GM18502 (cell line): Measurements from ENCODE around the gene CASS4.

ENCODE experiments used
- ATAC-seq: cut with Tn5 transposase; IDR thresholded peaks from one replicate; pipeline ENCODE4 v1.9.1; 2021; ENCODE audit warnings: mild to moderate bottlenecking; ENCODE audit not compliant: unreplicated experiment, poor library complexity

CASS4 gene

DNA sequence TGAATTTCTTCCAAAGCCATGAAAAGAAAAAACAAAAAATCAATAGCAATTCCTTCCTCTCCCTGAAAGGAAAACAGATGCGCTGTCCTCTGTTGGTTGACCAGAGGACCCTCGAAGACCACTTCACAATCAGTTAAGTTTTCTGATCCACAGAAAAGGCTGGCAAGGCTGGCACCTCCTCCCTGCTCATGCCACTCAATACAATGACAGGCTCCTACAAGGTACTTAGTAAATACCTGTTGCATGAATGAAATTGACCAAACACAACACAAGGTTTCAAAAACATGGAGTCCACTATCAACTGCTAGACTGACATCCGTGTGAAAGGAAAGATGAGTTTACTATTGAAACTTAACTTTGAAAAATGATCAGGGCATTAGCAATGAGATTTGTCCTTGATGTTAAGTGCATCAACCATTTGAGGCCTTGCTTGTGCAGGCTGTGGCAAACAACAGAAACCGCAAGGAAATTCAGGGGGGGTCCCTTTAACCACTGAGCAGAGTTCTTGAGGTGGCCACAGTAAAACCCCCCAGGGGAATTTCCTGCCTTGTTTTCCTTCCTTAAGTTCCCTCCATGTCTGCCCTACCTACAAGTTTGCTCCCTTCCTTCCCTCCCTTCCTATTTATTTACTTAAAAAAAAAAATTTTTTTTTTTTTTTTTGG is 28.4 kb downstream of the CASS4 start:
- ATAC-seq = peak; percentile 74

DNA sequence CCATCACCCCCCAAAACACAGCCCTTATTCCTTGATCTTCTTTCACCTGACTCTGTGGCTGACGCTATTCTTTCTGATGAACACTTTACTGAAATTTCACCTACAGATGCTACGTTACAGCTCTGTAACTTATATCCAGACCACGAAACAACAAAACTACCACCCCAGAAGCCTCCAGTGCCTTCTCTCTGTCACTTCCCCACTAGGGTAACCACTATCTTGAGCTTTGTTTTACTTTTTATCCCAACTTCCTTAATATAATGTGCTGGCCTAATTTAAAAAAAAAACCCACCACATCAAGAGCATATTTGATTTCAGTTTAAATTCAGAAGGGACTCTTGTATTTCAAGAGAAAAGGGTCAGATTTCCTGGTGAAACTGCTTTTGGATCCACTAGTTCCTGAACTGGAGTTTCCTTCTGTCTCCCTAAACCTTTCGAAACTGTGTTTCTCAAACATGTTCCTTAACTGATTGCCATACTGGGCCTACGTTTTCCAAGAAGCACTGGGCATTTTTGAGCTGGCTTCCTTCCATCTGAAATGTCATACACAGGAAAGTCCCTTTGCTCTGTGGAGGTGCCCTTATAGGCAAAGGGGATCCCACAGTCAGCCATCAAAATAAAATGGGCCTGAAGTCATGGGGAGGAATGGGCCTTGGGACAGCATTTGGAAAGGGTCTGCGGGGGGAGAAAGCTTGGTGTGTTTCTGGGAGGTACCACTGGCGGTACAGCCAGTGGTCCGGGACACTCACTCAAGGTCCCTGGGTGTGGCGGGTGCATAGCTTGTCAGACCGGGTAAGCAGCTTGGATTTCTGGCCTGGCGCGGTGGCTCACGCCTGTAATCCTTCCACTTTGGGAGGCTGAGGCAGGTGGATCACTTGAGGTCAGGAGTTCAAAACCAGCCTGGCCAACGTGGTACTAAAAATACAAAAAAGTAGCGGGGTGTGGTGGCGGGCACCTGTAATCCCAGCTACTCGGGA is 30.6 kb downstream of the CASS4 start:
- no peak for ATAC-seq

DNA sequence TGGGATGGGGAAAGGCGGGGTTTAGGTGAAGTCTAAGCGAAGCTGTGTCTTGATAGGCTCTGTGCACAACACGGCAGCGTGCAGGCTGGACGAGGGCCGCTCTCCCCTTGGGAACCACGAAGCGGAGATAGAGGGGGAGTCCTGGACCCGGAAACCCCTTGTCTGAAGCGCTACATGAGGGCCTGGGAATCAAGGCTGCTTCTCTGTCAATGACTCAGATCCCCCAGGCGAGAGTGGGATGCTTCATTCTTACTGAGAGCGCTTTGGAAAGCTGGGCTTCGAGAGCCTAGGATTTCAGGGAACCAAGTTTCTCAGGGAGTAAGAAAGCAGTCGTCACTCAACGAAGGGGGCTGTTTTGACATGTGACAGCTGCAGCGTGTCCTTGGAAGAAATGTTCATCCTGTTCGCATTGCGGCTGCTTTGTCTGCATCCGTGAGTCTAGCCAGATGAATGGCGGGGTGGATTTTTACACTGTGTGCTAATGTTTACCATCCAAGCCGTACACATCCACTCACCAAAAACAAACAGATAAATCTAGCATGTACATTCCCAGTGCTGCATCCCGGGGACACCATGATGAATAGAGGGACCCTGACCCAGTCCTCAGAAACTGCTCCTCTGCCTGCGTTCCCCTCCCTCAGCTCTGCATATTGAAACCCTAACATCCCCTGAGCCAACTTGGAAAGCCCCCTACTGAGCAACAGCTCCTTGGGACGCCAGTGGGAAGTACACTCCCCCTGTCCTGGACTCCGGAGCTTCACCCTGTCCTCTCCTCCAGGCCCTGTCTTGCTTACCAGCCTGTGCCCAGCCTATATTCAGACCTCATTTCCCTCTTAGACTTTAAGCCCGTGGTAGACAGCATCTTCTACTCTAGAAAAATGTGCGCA is 31.8 kb downstream of the CASS4 start:
- no peak for ATAC-seq

DNA sequence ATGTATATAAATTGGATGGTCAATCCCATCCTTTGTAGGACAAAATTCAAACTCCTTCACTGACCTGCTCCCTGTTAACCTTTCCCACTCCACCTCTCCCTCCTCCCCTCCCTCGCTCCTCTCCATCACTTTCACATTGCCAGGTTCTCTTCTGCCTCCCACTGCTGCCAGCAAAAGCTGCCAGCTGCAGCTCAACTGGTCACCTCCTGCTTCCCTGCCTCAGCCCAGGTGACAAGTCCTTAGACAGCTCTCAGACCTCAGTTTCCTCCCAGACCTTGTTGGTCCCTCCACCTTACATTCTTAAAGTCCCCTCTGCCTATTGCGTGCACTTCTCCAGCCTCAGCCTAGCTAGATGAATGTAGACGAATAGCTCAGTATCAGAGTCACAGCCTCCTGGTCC is 33.1 kb downstream of the CASS4 start:
- no peak for ATAC-seq

DNA sequence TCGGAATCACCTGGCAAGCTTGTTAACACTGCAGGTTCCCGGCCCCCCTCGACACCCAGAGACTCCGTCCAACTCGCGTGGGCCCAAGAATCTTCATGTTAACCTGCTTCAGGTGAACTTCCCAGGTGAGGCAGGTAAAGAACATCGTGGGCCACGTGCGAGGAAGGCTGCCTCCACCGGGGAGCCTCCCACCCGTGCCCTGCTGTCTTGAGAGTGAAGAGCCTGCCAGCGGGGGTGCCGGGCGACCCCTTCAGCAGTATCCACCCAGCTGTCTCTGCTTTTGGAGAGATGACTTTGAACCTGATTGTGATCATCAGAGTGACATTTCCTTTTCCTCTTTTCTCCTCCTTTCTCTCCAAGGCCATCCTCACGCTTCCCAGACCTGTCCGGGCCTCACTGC is 33.5 kb downstream of the CASS4 start:
- no peak for ATAC-seq

DNA sequence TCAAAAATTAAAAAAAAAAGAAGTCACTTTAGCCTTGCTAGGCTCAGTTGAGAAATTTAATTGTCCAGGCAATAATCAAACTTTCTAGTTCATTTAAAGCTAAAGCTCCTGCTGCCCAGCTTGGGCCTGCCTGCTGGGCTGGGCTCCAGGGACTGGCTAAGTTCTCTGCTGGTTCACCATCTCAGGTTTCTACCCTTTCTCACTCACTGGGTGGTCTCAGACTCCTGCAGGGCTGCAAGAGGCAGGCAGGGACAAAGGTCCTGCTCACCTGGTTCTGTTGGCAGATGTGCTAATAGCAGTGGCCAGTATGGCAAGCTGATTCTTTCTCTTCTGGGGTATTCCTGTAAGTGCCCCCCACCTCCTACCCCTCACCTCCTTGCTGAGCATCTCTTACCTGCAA is 35.2 kb downstream of the CASS4 start:
- ATAC-seq = no peak

DNA sequence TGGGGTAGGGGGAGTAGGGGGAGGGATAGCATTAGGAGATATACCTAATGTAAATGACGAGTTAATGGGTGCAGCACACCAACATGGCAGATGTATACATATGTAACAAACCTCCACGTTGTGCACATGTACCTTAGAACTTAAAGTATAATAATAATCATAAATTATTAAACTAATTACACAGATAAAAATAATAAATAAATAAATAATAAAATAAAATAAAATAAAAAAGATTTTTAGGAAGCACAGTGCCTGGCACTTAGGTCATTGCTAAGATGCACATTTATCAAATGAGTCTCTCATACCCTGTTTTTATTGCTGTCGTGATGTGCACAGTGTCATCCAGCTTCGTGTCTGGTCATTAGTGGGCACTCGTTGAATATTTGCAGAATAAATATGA is 37.4 kb downstream of the CASS4 start:
- ATAC-seq = no peak

DNA sequence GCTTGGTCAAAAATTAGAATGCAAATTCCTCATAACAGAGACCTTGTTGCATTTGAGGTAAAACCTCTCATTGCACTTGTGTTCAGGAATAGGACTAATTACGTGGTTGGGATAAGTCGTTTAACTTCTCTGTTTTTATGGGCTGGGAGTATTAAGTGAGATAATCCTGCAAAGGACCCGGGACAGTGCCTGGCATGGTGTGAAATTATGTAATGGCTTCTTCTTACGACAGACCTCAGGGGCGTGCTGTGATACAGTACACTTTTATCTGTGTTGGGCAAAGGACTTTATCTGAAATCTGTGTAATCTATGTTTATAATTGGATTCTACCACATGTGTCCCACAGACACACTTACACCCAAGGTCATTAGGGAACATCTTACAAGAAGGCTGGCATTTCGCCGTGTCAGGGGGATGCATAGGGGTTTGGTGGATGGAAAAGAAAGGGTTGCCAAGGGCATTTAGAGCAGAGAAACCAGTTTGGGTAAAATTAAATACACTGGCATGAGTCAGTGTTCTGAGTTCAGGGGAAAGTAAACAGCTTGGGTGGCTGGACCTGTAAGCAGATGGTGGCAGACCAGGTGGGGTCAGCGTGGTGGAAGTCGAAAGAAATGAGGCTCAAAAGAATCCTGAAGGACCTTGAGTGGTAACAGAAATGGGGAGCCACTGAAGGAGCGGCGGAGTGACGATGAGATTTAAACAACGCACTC is 39.2 kb downstream of the CASS4 start:
- no peak for ATAC-seq

DNA sequence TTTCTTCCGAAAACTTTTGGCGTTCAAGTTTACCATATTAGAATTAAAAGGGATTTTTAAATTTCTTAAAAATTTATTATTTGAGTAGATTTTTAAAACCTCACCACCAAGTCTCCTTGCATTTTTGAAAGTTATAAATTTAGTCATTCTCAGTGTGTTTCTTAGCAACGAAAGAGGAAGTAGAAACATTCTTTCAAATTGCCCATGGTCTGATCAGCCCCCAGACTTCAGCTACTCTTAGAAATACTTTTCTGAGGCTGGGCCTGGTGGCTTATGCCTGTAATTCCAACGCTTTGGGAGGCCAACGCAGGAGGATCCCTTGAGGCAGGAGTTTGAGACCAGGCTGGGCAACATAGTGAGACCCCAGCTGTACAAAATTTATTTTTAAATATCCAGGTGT is 41.3 kb downstream of the CASS4 start:
- ATAC-seq = peak; percentile 90

DNA sequence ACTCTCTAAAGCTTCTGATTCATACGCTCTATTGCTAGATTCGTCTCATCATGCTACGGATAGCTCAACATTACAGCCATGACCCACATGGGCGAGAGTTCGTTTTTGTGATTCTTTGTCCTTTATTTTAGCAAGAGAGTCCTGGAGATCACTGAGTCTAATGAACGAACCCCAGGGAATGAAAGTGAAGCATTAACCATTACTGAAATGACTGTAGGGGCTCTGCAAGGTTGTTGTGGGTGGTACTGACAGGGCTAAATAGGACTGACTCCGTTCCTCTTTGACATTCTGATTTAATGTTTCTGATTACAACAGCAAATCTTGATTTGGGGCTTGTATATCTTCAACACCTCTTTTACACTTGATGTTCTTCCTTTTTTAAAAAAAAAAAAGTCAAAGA is 42.7 kb downstream of the CASS4 start:
- ATAC-seq = peak; percentile 54

DNA sequence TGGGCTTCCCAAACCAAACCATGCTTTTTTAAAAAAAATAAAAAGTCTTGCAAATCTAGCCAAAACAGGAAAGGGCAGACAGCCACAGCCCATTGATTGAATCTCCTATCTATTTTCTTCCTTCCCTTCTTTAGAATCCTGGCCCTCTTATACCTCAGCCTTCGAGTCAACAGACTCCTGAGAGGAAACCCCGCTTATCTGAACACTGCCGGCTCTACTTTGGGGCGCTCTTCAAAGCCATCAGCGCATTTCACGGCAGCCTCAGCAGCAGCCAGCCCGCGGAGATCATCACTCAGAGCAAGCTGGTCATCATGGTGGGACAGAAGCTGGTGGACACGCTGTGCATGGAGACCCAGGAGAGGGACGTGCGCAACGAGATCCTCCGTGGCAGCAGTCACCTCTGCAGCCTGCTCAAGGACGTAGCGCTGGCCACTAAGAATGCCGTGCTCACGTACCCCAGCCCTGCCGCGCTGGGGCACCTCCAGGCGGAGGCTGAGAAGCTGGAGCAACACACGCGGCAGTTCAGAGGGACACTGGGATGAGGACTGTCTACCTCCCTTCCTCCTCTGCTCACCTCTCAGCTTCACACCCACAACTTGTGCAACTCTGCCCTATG is 46.3 kb downstream of the CASS4 start:
- ATAC-seq = no peak

DNA sequence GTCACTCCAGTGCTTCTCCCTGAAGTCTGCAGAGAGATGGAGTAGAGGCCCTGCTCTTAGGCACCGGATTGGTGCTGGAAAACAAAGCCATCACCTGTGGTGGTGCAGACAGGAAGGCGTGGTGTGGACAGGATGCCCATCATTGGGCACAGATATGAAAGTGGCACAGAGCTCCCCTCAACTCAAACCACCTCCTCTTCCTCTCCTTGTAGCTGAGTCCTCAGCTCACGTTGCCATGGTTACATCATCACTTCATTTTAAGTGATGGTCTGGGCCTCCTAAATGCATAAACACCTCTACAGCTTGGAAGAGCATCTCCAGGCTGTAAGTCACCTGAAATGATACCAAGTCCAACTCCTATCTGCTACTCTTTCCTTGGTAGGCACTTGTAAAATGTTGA is 48.4 kb downstream of the CASS4 start:
- no peak for ATAC-seq

DNA sequence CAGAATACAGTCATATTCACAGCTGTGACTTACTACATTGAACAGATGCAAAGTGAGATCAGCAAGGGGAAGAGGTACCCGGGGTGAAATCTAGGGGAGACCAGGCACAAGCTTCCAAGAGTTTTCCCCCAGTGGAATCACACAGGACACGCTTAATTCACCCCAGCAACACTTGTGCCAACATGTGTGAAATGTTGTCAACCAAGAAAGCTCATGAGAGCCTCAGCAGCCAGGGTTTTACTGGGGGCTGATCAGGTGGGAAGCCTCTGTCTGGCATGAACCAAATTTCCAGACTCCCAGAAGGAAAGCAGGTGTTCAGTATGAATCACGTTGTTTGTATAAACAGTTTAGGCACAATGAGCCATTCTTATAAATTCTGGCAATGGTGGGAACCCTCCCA is 49.5 kb downstream of the CASS4 start:
- ATAC-seq = no peak

DNA sequence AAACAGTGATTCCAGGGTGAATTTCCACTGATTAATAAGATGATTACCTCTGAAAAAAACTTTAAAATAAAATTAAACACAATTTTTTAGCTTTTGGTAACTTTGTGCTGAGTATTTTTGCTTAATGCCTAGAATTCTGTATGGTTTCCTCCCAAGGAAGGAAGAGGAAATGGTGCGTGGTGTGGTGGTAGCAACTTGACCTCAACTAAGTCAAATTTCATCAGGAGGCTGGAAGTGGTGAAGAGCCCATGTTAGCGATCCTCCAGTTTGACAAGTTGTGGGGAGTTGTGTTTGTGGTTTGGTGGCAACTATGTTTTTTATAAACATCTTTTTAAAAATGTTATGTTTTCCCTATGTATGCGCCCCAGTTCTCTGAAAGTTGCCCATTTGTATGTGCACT is 51.4 kb downstream of the CASS4 start:
- ATAC-seq = no peak

DNA sequence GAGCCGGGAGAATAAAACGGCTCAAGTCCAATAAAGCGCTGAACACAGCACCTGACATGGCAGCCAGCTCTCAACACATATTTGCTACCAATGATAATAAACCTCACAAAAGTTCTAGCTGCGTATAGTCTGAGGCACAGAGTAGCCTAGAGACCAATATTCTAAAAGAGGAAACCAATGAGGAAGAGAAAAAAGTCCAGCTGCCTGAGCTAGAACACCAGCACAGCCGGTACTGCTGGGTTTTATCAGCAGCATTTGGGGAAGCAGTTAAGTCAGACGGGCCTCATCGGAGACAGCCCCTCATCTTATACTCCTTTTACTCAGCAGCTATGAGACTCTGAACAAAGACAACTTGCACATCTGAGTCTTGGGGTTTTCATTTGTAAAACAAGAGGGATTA is 53.9 kb downstream of the CASS4 start:
- no peak for ATAC-seq

DNA sequence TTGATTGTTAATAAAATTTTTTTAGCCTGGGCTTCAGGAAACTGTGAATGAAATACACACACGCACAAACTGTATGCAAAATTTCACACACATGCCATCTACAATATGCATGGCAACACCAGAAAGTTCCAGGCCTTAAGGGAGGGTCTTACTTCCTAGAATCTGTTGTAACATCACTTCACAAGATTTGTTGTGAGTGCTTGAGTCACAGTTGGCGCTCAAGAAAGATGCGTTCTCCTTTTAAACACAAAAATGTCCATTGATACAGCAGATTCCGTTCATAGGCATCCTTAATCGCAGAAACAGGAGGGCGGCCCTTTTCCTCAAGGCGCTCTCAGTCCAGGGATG is 55.9 kb downstream of the CASS4 start:
- ATAC-seq = peak; percentile 9

DNA sequence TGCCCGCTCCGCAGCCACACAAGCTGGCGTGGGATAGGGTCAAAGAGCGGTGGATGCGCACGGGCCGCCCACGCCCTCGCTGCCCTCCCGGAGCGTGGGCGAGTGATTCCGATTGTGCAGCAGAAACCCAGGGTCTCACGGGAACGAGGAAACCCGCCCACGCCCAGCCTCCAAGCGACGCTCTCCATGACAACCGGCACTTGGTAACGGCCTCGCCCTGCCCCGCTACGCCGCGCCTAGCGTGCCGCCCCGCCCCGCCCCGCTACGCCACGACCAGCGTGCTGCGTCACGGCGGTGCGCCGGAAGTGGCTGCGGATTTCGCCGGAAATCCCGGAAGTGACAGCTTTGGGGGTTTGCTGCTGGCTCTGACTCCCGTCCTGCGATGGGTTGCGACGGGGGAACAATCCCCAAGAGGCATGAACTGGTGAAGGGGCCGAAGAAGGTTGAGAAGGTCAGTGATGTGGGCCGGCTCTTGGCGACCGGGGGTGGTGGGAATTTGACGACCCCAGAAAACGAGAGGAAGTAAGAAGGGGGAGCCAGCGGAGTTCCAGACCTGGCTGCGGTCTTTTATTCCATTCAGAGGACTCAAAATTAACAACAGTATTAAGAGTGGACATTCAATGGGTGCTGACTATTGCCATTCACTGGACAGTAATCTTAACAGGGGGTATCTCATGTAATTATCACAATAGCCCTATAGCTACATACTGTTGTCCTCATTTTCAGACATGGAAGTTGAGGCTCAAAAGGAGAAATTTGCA is 56.4 kb downstream of the CASS4 start, which contains the start of gene RTF2:
TSS of gene RTF2 (plus strand) at position 312 of the 761 bp plus-strand sequence. CDS start at position 383, 71 bp downstream.
- peak; percentile 99 for ATAC-seq

DNA sequence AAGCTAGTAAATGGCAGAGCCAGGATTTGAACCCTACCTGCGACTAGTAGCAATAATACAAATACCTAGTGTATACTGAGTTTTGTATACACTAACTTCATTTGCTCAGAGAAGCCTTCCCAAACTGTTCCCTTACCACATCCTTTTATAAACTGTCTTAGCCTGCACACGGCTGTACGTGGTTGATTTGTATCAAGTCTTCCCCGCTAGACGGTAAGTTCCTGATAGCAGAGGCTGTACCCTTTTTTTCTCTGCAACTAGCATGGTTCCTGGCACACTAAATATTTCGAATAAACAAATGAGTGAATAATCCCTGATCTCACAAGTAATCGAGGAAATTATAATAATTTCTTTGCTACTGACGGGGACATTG is 57.0 kb downstream of the CASS4 start:
- no peak for ATAC-seq

DNA sequence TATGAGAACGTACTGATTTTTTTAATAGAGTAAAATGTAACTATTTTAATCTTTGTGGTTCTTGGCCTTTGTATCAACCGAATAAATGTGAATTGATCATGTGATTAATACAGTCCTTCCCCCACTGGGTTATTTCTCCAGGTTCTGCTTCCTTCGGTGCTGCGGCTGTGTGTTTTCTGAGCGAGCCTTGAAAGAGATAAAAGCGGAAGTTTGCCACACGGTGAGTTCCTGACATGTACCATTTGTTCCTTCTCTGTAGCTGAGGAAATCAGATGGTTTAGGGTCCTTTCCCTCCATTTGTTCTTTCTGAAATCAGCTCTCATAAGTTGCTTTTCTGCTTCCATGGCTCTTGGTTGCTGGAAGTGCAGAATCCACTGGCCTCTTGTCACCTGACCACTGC is 71.9 kb downstream of the CASS4 start:
- no peak for ATAC-seq
